ENCODE measurements around the gene PICALM. TPM values are rescaled to one million over a fixed set of nuclear protein-coding genes. Genes with fewer than 3 reads are reported as not detected.
A peak's percentile ranks its signal among the peaks of the same experiment; 100 is the strongest.

Gene PICALM
- polyA plus RNA-seq, 4 donors: 88.8 to 155 (median 116) TPM

DNA sequence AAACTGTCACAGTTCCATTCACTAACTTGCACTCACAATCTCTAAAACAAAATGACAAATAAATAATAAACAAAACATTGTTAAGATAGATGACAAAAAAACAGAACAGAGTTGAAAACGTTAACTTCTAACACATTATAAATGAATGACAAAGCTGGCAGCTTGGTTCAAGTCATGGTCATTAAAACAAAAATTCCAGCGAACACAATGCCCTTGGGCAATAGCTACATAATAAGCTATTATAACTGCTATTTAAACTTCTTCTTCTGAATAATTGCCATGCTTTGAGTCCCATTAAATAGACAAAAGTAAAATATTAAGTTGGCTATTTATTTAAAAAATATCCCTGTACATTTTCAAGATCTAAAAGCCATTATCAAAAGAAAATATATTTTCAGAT, 54.7 kb downstream of the PICALM start:
- Histone ChIP-seq H3K27ac (ENCODE audit: low read depth in 1 of 3, low read length in 2 of 3) (no peak overlapping the region), H3K4me3 (ENCODE audit: low read depth in 1 of 3, low read length in 3 of 3) (no peak overlapping the region), H3K27me3 (ENCODE audit: control insufficient read depth in 3 of 3, insufficient read depth in 3 of 3, low read length in 3 of 3) (no peaks in the 10 kb centered on the region), H3K36me3 (ENCODE audit: control insufficient read depth in 3 of 3, insufficient read depth in 2 of 3, low read depth in 1 of 3, low read length in 3 of 3) (peaks cover 2 to 25% (median 3%) of the 10 kb centered on the region in 3 donors), H3K4me1 (ENCODE audit: control insufficient read depth in 3 of 3, insufficient read depth in 2 of 3, low read depth in 1 of 3, low read length in 2 of 3) (no peaks in the 10 kb centered on the region), H3K9me3 (ENCODE audit: control insufficient read depth in 2 of 2, insufficient read depth in 1 of 2, low read depth in 1 of 2, low read length in 1 of 2) (no peaks in the 10 kb centered on the region)
- FAIRE-seq: no peak
- 70 to 81% (median 75%) methylated on average over 2 of the region's 2 CpGs for WGBS, 3 donors
- no peak for DNase-seq

DNA sequence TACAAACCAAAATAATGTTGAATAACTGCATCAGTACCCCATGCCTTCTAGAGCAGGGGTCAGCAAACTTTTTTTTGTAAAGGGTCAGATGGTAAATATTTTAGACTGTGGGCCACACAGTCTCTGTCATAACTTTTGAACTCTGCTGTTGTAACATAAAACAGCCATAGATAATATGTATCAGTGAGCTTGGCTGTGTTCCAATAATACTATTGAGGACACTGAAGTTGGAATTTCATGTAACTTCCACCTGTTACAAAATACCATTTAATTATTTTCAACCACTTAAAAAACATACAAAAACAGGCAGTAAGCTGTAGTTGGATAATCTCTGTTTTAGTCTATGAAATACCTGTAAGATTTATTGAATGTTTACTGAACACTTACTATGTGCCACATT, 55.2 kb downstream of the PICALM start:
- FAIRE-seq: no peak
- H3K4me1 ChIP-seq (ENCODE audit: control insufficient read depth in 3 of 3, insufficient read depth in 2 of 3, low read depth in 1 of 3, low read length in 2 of 3): no peaks in the 10 kb centered on the region
- no peak overlapping the region for H3K4me3 ChIP-seq (ENCODE audit: low read depth in 1 of 3, low read length in 3 of 3)
- H3K27me3 ChIP-seq (ENCODE audit: control insufficient read depth in 3 of 3, insufficient read depth in 3 of 3, low read length in 3 of 3): no peaks in the 10 kb centered on the region
- no peak overlapping the region for H3K27ac ChIP-seq (ENCODE audit: low read depth in 1 of 3, low read length in 2 of 3)
- peak; percentile 8 to 14 for DNase-seq
- peaks cover 2 to 29% (median 3%) of the 10 kb centered on the region in 3 donors for H3K36me3 ChIP-seq (ENCODE audit: control insufficient read depth in 3 of 3, insufficient read depth in 2 of 3, low read depth in 1 of 3, low read length in 3 of 3)
- no peaks in the 10 kb centered on the region for H3K9me3 ChIP-seq (ENCODE audit: control insufficient read depth in 2 of 2, insufficient read depth in 1 of 2, low read depth in 1 of 2, low read length in 1 of 2)

DNA sequence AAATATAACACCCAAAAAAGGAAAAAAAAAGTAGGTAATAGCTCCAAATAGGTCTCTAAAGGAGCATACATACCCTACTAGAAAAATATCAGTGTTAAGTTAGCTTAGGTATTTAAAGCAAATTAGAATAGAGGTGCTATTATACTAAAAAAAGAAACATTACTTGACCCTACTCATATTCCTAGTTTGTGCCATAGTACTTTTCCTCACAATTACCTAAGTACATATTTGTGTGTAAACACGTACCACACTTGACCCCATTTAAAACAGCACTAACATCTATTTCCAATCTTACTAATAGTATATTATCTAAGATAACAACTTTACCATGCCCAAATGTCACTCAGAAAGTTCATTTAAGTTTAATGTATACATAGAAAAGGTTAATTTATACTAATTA, 57.7 kb downstream of the PICALM start:
- Histone ChIP-seq H3K4me3 (ENCODE audit: low read depth in 1 of 3, low read length in 3 of 3) (no peak overlapping the region), H3K27ac (ENCODE audit: low read depth in 1 of 3, low read length in 2 of 3) (no peak overlapping the region), H3K27me3 (ENCODE audit: control insufficient read depth in 3 of 3, insufficient read depth in 3 of 3, low read length in 3 of 3) (no peaks in the 10 kb centered on the region), H3K4me1 (ENCODE audit: control insufficient read depth in 3 of 3, insufficient read depth in 2 of 3, low read depth in 1 of 3, low read length in 2 of 3) (no peaks in the 10 kb centered on the region), H3K9me3 (ENCODE audit: control insufficient read depth in 2 of 2, insufficient read depth in 1 of 2, low read depth in 1 of 2, low read length in 1 of 2) (no peaks in the 10 kb centered on the region), H3K36me3 (ENCODE audit: control insufficient read depth in 3 of 3, insufficient read depth in 2 of 3, low read depth in 1 of 3, low read length in 3 of 3) (peaks cover 3 to 31% (median 8%) of the 10 kb centered on the region in 3 donors)
- DNase-seq (no peak), FAIRE-seq (no peak)
- 89 to 93% (median 92%) methylated on average over 1 of the region's 1 CpG for WGBS, 3 donors

DNA sequence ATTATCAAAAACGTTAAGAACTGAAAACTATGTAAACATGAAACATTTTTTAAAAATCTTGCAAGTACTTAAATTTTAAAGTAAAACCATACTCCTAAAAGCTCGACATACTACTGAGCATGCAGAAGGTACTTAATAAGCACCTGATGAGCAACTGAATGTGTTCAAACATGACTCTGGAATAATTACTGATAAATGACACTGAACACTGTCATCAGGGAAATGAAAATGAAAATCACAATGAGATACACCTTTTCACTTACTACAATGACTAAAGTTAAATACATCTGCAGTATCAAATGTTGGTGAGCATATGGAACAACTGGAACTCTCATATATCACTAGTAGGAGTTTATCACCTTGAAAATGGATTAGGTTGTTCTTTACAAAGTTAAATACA, 65.2 kb downstream of the PICALM start:
- H3K4me1 ChIP-seq (ENCODE audit: control insufficient read depth in 3 of 3, insufficient read depth in 2 of 3, low read depth in 1 of 3, low read length in 2 of 3): no peaks in the 10 kb centered on the region
- no peak overlapping the region for H3K27ac ChIP-seq (ENCODE audit: low read depth in 1 of 3, low read length in 2 of 3)
- 62 to 70% (median 69%) methylated on average over 2 of the region's 2 CpGs for WGBS, 3 donors
- no peaks in the 10 kb centered on the region for H3K27me3 ChIP-seq (ENCODE audit: control insufficient read depth in 3 of 3, insufficient read depth in 3 of 3, low read length in 3 of 3)
- peaks cover 5 to 23% (median 20%) of the 10 kb centered on the region in 3 donors for H3K36me3 ChIP-seq (ENCODE audit: control insufficient read depth in 3 of 3, insufficient read depth in 2 of 3, low read depth in 1 of 3, low read length in 3 of 3)
- DNase-seq: peak in 1 of 2 donors; percentile 3
- H3K4me3 ChIP-seq (ENCODE audit: low read depth in 1 of 3, low read length in 3 of 3): no peak overlapping the region
- no peak for FAIRE-seq
- H3K9me3 ChIP-seq (ENCODE audit: control insufficient read depth in 2 of 2, insufficient read depth in 1 of 2, low read depth in 1 of 2, low read length in 1 of 2): no peaks in the 10 kb centered on the region

DNA sequence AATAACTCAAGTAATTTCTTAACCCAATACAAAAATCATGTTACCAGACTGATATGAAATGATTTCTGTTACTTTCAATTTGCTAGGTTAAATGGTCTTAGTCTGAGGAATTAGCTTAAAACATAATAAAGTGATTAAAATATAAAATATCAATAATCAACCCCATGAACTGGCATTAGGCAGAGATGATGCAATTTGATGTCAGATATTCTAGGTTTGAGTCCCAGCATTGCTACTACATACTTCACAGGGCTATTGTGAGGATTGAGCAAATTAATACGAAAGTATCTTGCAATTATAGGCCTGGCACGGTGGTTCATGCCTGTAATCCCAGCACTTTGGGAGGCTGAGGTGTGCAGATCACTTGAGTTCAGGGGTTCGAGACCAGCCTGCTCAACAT, 66.5 kb downstream of the PICALM start:
- Histone ChIP-seq H3K27me3 (ENCODE audit: control insufficient read depth in 3 of 3, insufficient read depth in 3 of 3, low read length in 3 of 3) (no peaks in the 10 kb centered on the region), H3K4me1 (ENCODE audit: control insufficient read depth in 3 of 3, insufficient read depth in 2 of 3, low read depth in 1 of 3, low read length in 2 of 3) (no peaks in the 10 kb centered on the region), H3K36me3 (ENCODE audit: control insufficient read depth in 3 of 3, insufficient read depth in 2 of 3, low read depth in 1 of 3, low read length in 3 of 3) (peaks cover 5 to 29% (median 21%) of the 10 kb centered on the region in 3 donors), H3K4me3 (ENCODE audit: low read depth in 1 of 3, low read length in 3 of 3) (no peak overlapping the region), H3K9me3 (ENCODE audit: control insufficient read depth in 2 of 2, insufficient read depth in 1 of 2, low read depth in 1 of 2, low read length in 1 of 2) (no peaks in the 10 kb centered on the region), H3K27ac (ENCODE audit: low read depth in 1 of 3, low read length in 2 of 3) (no peak overlapping the region)
- DNase-seq (no peak), FAIRE-seq (no peak)
- WGBS, 3 donors: 96 to 98% (median 97%) methylated on average over 3 of the region's 3 CpGs

DNA sequence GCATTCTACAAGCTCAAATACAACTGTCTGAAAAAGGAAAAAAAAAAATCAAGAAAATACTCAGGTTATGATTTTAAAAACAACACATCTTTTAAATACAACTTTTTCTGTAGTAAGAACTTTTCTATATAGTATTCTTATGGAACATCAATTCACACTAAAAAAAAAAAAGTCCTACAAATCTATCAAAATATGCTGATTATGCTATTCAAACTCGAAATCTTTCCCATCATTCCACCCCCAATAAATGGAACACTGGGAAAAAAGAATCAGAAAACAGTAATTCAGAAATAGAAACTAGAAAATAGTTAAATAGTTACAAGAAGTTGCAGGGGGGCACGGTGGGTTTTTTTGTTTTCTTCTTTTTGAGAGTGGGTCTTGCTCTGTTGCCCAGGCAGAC, 77.4 kb downstream of the PICALM start:
- Histone ChIP-seq H3K27me3 (ENCODE audit: control insufficient read depth in 3 of 3, insufficient read depth in 3 of 3, low read length in 3 of 3) (no peaks in the 10 kb centered on the region), H3K4me3 (ENCODE audit: low read depth in 1 of 3, low read length in 3 of 3) (no peak overlapping the region), H3K4me1 (ENCODE audit: control insufficient read depth in 3 of 3, insufficient read depth in 2 of 3, low read depth in 1 of 3, low read length in 2 of 3) (no peaks in the 10 kb centered on the region), H3K36me3 (ENCODE audit: control insufficient read depth in 3 of 3, insufficient read depth in 2 of 3, low read depth in 1 of 3, low read length in 3 of 3) (peaks cover 6 to 24% (median 11%) of the 10 kb centered on the region in 3 donors), H3K9me3 (ENCODE audit: control insufficient read depth in 2 of 2, insufficient read depth in 1 of 2, low read depth in 1 of 2, low read length in 1 of 2) (no peaks in the 10 kb centered on the region), H3K27ac (ENCODE audit: low read depth in 1 of 3, low read length in 2 of 3) (no peak overlapping the region)
- DNase-seq (no peak), FAIRE-seq (no peak)
- 83 to 95% (median 90%) methylated on average over 2 of the region's 2 CpGs for WGBS, 3 donors

DNA sequence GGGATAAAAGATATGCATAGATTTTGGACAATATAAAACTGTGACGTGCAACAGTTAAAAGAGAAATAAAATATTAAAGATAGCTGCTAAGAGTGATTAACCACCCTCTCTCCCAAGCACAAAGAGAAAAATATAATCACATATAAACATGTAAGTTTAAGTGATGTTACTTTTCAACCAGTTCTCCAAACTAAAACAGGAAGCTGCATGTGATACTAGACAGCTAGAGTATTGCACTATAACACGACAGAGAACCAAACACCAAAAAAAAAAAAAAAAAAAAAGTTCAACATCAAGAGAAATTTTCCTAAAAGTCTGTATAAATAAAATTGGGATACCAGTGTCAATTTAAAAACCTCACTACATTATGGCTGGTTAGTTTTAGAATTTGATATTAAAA, 79.1 kb downstream of the PICALM start:
- peaks cover 6 to 23% (median 11%) of the 10 kb centered on the region in 3 donors for H3K36me3 ChIP-seq (ENCODE audit: control insufficient read depth in 3 of 3, insufficient read depth in 2 of 3, low read depth in 1 of 3, low read length in 3 of 3)
- FAIRE-seq: no peak
- 70 to 86% (median 74%) methylated on average over 2 of the region's 2 CpGs for WGBS, 3 donors

DNA sequence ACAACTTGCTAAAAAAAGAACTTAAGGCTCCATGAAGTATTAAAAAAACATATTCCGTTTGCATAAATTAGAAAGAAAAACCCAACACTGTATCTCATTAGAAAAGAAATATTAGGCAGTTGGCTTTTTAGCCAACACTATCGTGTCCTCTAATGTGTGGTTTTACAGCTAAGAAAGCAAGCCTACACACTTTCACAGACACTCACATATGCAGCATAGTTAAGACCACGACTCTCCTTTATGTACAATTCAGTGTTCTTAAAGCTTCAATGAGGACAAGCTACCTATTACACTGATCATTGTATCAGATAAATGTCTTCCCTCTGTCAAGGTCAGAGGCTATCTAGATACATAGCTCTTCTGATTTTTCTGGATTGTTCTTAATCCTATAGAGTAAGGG, 80.1 kb downstream of the PICALM start:
- WGBS, 3 donors: 70 to 90% (median 80%) methylated on average over 3 of the region's 3 CpGs
- no peak overlapping the region for H3K4me3 ChIP-seq (ENCODE audit: low read depth in 1 of 3, low read length in 3 of 3)
- no peaks in the 10 kb centered on the region for H3K9me3 ChIP-seq (ENCODE audit: control insufficient read depth in 2 of 2, insufficient read depth in 1 of 2, low read depth in 1 of 2, low read length in 1 of 2)
- H3K27ac ChIP-seq (ENCODE audit: low read depth in 1 of 3, low read length in 2 of 3): no peak overlapping the region
- no peaks in the 10 kb centered on the region for H3K4me1 ChIP-seq (ENCODE audit: control insufficient read depth in 3 of 3, insufficient read depth in 2 of 3, low read depth in 1 of 3, low read length in 2 of 3)
- FAIRE-seq (no peak), DNase-seq (no peak)
- no peaks in the 10 kb centered on the region for H3K27me3 ChIP-seq (ENCODE audit: control insufficient read depth in 3 of 3, insufficient read depth in 3 of 3, low read length in 3 of 3)
- peaks cover 6 to 20% (median 14%) of the 10 kb centered on the region in 3 donors for H3K36me3 ChIP-seq (ENCODE audit: control insufficient read depth in 3 of 3, insufficient read depth in 2 of 3, low read depth in 1 of 3, low read length in 3 of 3)

More for the DNA sequence above, 79.1 kb downstream of the PICALM start:
- Histone ChIP-seq H3K27ac (ENCODE audit: low read depth in 1 of 3, low read length in 2 of 3) (no peak overlapping the region), H3K27me3 (ENCODE audit: control insufficient read depth in 3 of 3, insufficient read depth in 3 of 3, low read length in 3 of 3) (no peaks in the 10 kb centered on the region), H3K4me3 (ENCODE audit: low read depth in 1 of 3, low read length in 3 of 3) (no peak overlapping the region), H3K4me1 (ENCODE audit: control insufficient read depth in 3 of 3, insufficient read depth in 2 of 3, low read depth in 1 of 3, low read length in 2 of 3) (no peaks in the 10 kb centered on the region), H3K9me3 (ENCODE audit: control insufficient read depth in 2 of 2, insufficient read depth in 1 of 2, low read depth in 1 of 2, low read length in 1 of 2) (no peaks in the 10 kb centered on the region)
- DNase-seq: no peak

DNA sequence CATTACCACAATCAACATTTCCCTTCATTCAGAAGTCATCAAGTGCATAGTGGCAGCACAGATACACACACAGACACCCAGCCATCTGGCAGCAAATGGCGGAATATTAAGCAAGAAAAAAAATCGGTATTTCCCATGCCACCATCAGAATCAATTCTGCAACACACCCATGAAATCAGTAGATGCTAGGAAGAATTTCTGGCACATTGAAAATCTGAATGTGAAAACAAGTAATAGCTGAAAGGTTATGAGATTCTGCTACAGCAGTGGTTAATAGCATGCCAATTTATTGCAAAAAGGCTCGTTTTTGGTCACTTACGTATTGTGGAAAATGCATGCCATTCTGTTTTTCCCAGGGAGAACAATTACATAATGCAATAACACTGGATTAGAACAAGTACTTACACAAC, 91.1 kb downstream of the PICALM start:
- peak overlapping the region in 1 of 3 donors; percentile 10 for H3K27ac ChIP-seq (ENCODE audit: low read depth in 1 of 3, low read length in 2 of 3)
- no peaks in the 10 kb centered on the region for H3K9me3 ChIP-seq (ENCODE audit: control insufficient read depth in 2 of 2, insufficient read depth in 1 of 2, low read depth in 1 of 2, low read length in 1 of 2)
- H3K27me3 ChIP-seq (ENCODE audit: control insufficient read depth in 3 of 3, insufficient read depth in 3 of 3, low read length in 3 of 3): no peaks in the 10 kb centered on the region
- FAIRE-seq: no peak
- H3K4me3 ChIP-seq (ENCODE audit: low read depth in 1 of 3, low read length in 3 of 3): no peak overlapping the region
- no peak for DNase-seq
- H3K4me1 ChIP-seq (ENCODE audit: control insufficient read depth in 3 of 3, insufficient read depth in 2 of 3, low read depth in 1 of 3, low read length in 2 of 3): no peaks in the 10 kb centered on the region
- WGBS, 3 donors: 63 to 92% (median 89%) methylated on average over 4 of the region's 4 CpGs
- peaks cover 2 to 25% (median 19%) of the 10 kb centered on the region in 3 donors for H3K36me3 ChIP-seq (ENCODE audit: control insufficient read depth in 3 of 3, insufficient read depth in 2 of 3, low read depth in 1 of 3, low read length in 3 of 3)
